SKM-1 (cell line): ENCODE measurements around the gene METTL24.
"Not testable (repeated sequence)": the region's sequence is repeated elsewhere in the genome, so short reads cannot be mapped to it uniquely, and the experiment has no call there.

Experiments used
- DNase-seq: peaks from one replicate; lab custom pipeline; 2025; ENCODE audit not compliant: unreplicated experiment; lab: John Stamatoyannopoulos, UW

The METTL24 gene

GRCh38 chr6:110363748-110364147 is 5.6 kb upstream of the METTL24 start:
- no peak for DNase-seq

GRCh38 chr6:110360676-110361075 is 2.5 kb upstream of the METTL24 start:
- no peak for DNase-seq

- DNase-seq: no peak
Observed at GRCh38 chr6:110359556-110359955, 1.4 kb upstream of the METTL24 start.

- no peak for DNase-seq
Observed at GRCh38 chr6:110358553-110359160, 508 bp upstream of the METTL24 start.

- DNase-seq: no peak
Observed at GRCh38 chr6:110357298-110357663, 868 bp downstream of the METTL24 start.

- DNase-seq: no peak
Observed at GRCh38 chr6:110356778-110357177, 1.4 kb downstream of the METTL24 start.

- no peak for DNase-seq
Observed at GRCh38 chr6:110355727-110356126, 2.4 kb downstream of the METTL24 start.

- DNase-seq: no peak
Observed at GRCh38 chr6:110355022-110355421, 3.1 kb downstream of the METTL24 start.

- no peak for DNase-seq
Observed at GRCh38 chr6:110354153-110354552, 4.0 kb downstream of the METTL24 start.

GRCh38 chr6:110353457-110354001 is 4.6 kb downstream of the METTL24 start:
- DNase-seq: no peak

GRCh38 chr6:110352563-110353262 is 5.4 kb downstream of the METTL24 start:
- DNase-seq: no peak

GRCh38 chr6:110351986-110352385 is 6.2 kb downstream of the METTL24 start:
- DNase-seq: no peak

- no peak for DNase-seq
Observed at GRCh38 chr6:110351546-110351945, 6.6 kb downstream of the METTL24 start.

GRCh38 chr6:110350593-110350992 is 7.6 kb downstream of the METTL24 start:
- not testable (repeated sequence) for DNase-seq

GRCh38 chr6:110348961-110349690 is 9.0 kb downstream of the METTL24 start:
- no peak for DNase-seq

- DNase-seq: no peak
Observed at GRCh38 chr6:110345025-110345424, 13.1 kb downstream of the METTL24 start.

- DNase-seq: no peak
Observed at GRCh38 chr6:110342759-110343158, 15.4 kb downstream of the METTL24 start.

- no peak for DNase-seq
Observed at GRCh38 chr6:110341663-110342596, 16.2 kb downstream of the METTL24 start.

- DNase-seq: no peak
Observed at GRCh38 chr6:110341067-110341466, 17.1 kb downstream of the METTL24 start.

GRCh38 chr6:110340392-110340965 is 17.7 kb downstream of the METTL24 start:
- no peak for DNase-seq
